Panc1 (cell line): ENCODE data around the gene FJX1.

Experiments used
- POLR2AphosphoS5 ChIP-seq: IDR thresholded peaks from 2 replicates; pipeline ENCODE4 v1.6.1; 2012; ENCODE audit warnings: mild to moderate bottlenecking, low read depth, low read length, moderate library complexity
- SIN3A ChIP-seq: IDR thresholded peaks from 2 replicates; pipeline ENCODE4 v1.6.1; 2012; ENCODE audit warnings: low read depth, mild to moderate bottlenecking, low read length, moderate library complexity, borderline replicate concordance; ENCODE audit not compliant: insufficient read depth
- TF ChIP-seq, protein P1 (sequence below): fragments of 450-650 bp; IDR thresholded peaks from 2 replicates; pipeline ENCODE4 v1.5.1; 2017; ENCODE audit warnings: mild to moderate bottlenecking
- TF ChIP-seq, protein P2 (sequence below), 2 experiments: IDR thresholded peaks; 2 replicates each; pipeline ENCODE4 v1.6.1; 2011 to 2012; ENCODE audit warnings: low read depth in 2 of 2, control low read depth in 1 of 2, low read length in 1 of 2, mild to moderate bottlenecking in 1 of 2, moderate library complexity in 1 of 2; ENCODE audit not compliant: insufficient read depth in 1 of 2

DNA sequence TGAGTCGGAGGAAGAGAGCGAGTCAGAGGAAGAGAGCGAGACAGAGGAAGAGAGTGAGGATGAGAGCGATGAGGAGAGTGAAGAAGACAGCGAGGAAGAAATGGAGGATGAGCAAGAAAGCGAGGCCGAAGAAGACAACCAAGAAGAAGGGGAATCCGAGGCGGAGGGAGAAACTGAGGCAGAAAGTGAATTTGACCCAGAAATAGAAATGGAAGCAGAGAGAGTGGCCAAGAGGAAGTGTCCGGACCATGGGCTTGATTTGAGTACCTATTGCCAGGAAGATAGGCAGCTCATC, 45.1 kb downstream of the FJX1 start:
- TF ChIP-seq, protein P1, sequence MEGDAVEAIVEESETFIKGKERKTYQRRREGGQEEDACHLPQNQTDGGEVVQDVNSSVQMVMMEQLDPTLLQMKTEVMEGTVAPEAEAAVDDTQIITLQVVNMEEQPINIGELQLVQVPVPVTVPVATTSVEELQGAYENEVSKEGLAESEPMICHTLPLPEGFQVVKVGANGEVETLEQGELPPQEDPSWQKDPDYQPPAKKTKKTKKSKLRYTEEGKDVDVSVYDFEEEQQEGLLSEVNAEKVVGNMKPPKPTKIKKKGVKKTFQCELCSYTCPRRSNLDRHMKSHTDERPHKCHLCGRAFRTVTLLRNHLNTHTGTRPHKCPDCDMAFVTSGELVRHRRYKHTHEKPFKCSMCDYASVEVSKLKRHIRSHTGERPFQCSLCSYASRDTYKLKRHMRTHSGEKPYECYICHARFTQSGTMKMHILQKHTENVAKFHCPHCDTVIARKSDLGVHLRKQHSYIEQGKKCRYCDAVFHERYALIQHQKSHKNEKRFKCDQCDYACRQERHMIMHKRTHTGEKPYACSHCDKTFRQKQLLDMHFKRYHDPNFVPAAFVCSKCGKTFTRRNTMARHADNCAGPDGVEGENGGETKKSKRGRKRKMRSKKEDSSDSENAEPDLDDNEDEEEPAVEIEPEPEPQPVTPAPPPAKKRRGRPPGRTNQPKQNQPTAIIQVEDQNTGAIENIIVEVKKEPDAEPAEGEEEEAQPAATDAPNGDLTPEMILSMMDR: no peak
- TF ChIP-seq, protein P2, sequence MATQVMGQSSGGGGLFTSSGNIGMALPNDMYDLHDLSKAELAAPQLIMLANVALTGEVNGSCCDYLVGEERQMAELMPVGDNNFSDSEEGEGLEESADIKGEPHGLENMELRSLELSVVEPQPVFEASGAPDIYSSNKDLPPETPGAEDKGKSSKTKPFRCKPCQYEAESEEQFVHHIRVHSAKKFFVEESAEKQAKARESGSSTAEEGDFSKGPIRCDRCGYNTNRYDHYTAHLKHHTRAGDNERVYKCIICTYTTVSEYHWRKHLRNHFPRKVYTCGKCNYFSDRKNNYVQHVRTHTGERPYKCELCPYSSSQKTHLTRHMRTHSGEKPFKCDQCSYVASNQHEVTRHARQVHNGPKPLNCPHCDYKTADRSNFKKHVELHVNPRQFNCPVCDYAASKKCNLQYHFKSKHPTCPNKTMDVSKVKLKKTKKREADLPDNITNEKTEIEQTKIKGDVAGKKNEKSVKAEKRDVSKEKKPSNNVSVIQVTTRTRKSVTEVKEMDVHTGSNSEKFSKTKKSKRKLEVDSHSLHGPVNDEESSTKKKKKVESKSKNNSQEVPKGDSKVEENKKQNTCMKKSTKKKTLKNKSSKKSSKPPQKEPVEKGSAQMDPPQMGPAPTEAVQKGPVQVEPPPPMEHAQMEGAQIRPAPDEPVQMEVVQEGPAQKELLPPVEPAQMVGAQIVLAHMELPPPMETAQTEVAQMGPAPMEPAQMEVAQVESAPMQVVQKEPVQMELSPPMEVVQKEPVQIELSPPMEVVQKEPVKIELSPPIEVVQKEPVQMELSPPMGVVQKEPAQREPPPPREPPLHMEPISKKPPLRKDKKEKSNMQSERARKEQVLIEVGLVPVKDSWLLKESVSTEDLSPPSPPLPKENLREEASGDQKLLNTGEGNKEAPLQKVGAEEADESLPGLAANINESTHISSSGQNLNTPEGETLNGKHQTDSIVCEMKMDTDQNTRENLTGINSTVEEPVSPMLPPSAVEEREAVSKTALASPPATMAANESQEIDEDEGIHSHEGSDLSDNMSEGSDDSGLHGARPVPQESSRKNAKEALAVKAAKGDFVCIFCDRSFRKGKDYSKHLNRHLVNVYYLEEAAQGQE (IDR thresholded peaks at IDR 0.05; ENCODE audit: insufficient read depth in 1 of 2, low read depth in 2 of 2, low read length in 1 of 2): no peak
- TF ChIP-seq POLR2AphosphoS5 (no peak), SIN3A (no peak)
